CD8-positive, alpha-beta memory T cell (primary cell): Measurements from ENCODE around the gene PDXP. TPM values are rescaled to one million over a fixed set of nuclear protein-coding genes. Genes with fewer than 3 reads are reported as not detected.
"Not testable (repeated sequence)": the region's sequence is repeated elsewhere in the genome, so short reads cannot be mapped to it uniquely, and the experiment has no call there.

Experiments
- CTCF ChIA-PET: fragments of 350-600 bp; sonication (Branson Sonifier 250); formaldehyde crosslinking; loops from one replicate; lab custom pipeline; 2021; ENCODE audit warnings: antibody characterized with exemption; lab: Charles Lee
- POLR2A ChIA-PET: fragments of 350-600 bp; sonication (Branson Sonifier 250); formaldehyde crosslinking; loops from one replicate; lab custom pipeline; 2021; ENCODE audit warnings: antibody characterized with exemption; lab: Charles Lee
- DNase-seq, 5 donors: peaks; one replicate each; pipeline versions ENCODE4 v3.0.0 to v3.0.0-alpha.2; 2020 to 2022; ENCODE audit warnings: mixed read lengths in 1 of 5
- H3K27ac ChIP-seq: one replicate; pipeline ENCODE4 v1.7.0; 2013; ENCODE audit warnings: low read depth, mild to moderate bottlenecking, low read length, moderate library complexity
- H3K27me3 ChIP-seq: 2 replicates; pipeline ENCODE4 v1.7.0; 2013; ENCODE audit warnings: low read length, mild to moderate bottlenecking; ENCODE audit not compliant: insufficient read depth, poor library complexity, severe bottlenecking
- H3K36me3 ChIP-seq: 2 replicates; pipeline ENCODE4 v1.7.0; 2013; ENCODE audit warnings: mild to moderate bottlenecking, low read length, moderate library complexity; ENCODE audit not compliant: insufficient read depth
- H3K4me1 ChIP-seq: 2 replicates; pipeline ENCODE4 v1.7.0; 2013; ENCODE audit warnings: mild to moderate bottlenecking, low read length, moderate library complexity; ENCODE audit not compliant: insufficient read depth
- H3K4me3 ChIP-seq: 2 replicates; pipeline ENCODE4 v1.7.0; 2013; ENCODE audit warnings: mild to moderate bottlenecking, low read length
- H3K9me3 ChIP-seq: 2 replicates; pipeline ENCODE4 v1.7.0; 2013; ENCODE audit warnings: mild to moderate bottlenecking, low read length
- H3K27ac Mint-ChIP-seq, 8 donors: one replicate each; pipeline ENCODE4 v1.8.0; 2020 to 2021; ENCODE audit warnings: mixed read lengths in 8 of 8, mild to moderate bottlenecking in 6 of 8, inconsistent platforms in 3 of 8, moderate library complexity in 3 of 8
- H3K27me3 Mint-ChIP-seq, 2 donors: one replicate each; pipeline ENCODE4 v1.8.0; 2020 to 2021; ENCODE audit warnings: mixed read lengths in 2 of 2, mild to moderate bottlenecking in 1 of 2, moderate library complexity in 1 of 2
- H3K36me3 Mint-ChIP-seq, 3 donors: one replicate each; pipeline ENCODE4 v1.8.0; 2020 to 2021; ENCODE audit warnings: mixed read lengths in 3 of 3, inconsistent platforms in 1 of 3, mild to moderate bottlenecking in 1 of 3
- H3K4me1 Mint-ChIP-seq, 3 donors: one replicate each; pipeline ENCODE4 v1.8.0; 2020 to 2021; ENCODE audit warnings: mixed read lengths in 3 of 3, inconsistent platforms in 1 of 3, mild to moderate bottlenecking in 1 of 3
- H3K4me3 Mint-ChIP-seq, 7 donors: one replicate each; pipeline ENCODE4 v1.8.0; 2020 to 2021; ENCODE audit warnings: mixed read lengths in 7 of 7, mild to moderate bottlenecking in 6 of 7, moderate library complexity in 4 of 7, inconsistent platforms in 2 of 7
- H3K9me3 Mint-ChIP-seq, 5 donors: one replicate each; pipeline ENCODE4 v1.8.0; 2020 to 2022; ENCODE audit warnings: mixed read lengths in 5 of 5, mild to moderate bottlenecking in 3 of 5, moderate library complexity in 2 of 5, inconsistent platforms in 1 of 5
- polyA plus RNA-seq: library from polyadenylated mRNA; unstranded; fragments of 300-500 nt; fragmentation: Illumina TruSeq; gene quantifications from one replicate; pipeline ENCODE4 v1.2.3, GENCODE V29; 2021
- total RNA-seq, 2 experiments: library from RNA; stranded (reverse); gene quantifications; one replicate each; pipeline ENCODE4 v1.2.3, GENCODE V29; 2021

Gene PDXP
- total and polyA plus RNA-seq, 3 experiments from 2014 or later = 7.1 to 37.8 (median 36.0) TPM

GRCh38 chr22:37692627-37693285 lies 34.2 kb downstream of the PDXP start:
- Histone ChIP-seq H3K36me3 (peaks cover 39% of the 10 kb centered on the region), H3K9me3 (no peaks in the 10 kb centered on the region), H3K4me3 (no peak overlapping the region), H3K27me3 (no peaks in the 10 kb centered on the region), H3K4me1 (peaks cover 7% of the 10 kb centered on the region), H3K27ac (no peak overlapping the region)
- Mint-ChIP-seq H3K9me3 (no peaks in the 10 kb centered on the region), H3K4me1 (peaks cover 16 to 22% (median 19%) of the 10 kb centered on the region in 3 donors), H3K27ac (peak overlapping the region in 2 of 8 donors; percentile 42 to 80), H3K36me3 (peaks cover 7 to 64% (median 11%) of the 10 kb centered on the region in 3 donors), H3K27me3 (no peaks in the 10 kb centered on the region), H3K4me3 (no peak overlapping the region)
- DNase-seq = no peak
- POLR2A ChIA-PET = no interaction called here
- CTCF ChIA-PET = interaction anchor here (0.9 kb wide), 1 partner anchor 86 kb away, joined by 4 read pairs; no protein-coding TSS in a partner anchor

GRCh38 chr22:37694131-37694530 lies 35.6 kb downstream of the PDXP start:
- H3K27me3 ChIP-seq, DNase-seq, H3K27ac ChIP-seq, POLR2A ChIA-PET, H3K27ac Mint-ChIP-seq, H3K27me3 Mint-ChIP-seq, H3K9me3 Mint-ChIP-seq, H3K9me3 ChIP-seq, H3K4me3 Mint-ChIP-seq, H3K4me3 ChIP-seq, H3K4me1 ChIP-seq: not testable (repeated sequence)
- H3K4me1 Mint-ChIP-seq = peaks cover 8 to 13% (median 11%) of the 10 kb centered on the region in 3 donors
- peaks cover 27% of the 10 kb centered on the region for H3K36me3 ChIP-seq
- CTCF ChIA-PET = interaction anchor here (0.9 to 1.0 kb wide), 2 partner anchors 51 to 87 kb away, joined by 4 read pairs; no protein-coding TSS in a partner anchor
- H3K36me3 Mint-ChIP-seq = peaks cover 7 to 54% (median 11%) of the 10 kb centered on the region in 3 donors

- Mint-ChIP-seq H3K4me3 (peak overlapping the region in 2 of 7 donors; percentile 26 to 38), H3K27ac (peak overlapping the region in 1 of 8 donors; percentile 35), H3K4me1 (peaks cover 8 to 13% (median 11%) of the 10 kb centered on the region in 3 donors), H3K36me3 (peaks cover 7 to 39% (median 11%) of the 10 kb centered on the region in 3 donors)
- H3K4me1 ChIP-seq, H3K27ac ChIP-seq, H3K27me3 ChIP-seq, H3K9me3 ChIP-seq, H3K27me3 Mint-ChIP-seq, POLR2A ChIA-PET, DNase-seq, H3K4me3 ChIP-seq, H3K9me3 Mint-ChIP-seq, CTCF ChIA-PET: not testable (repeated sequence)
- peaks cover 12% of the 10 kb centered on the region for H3K36me3 ChIP-seq
These were observed 37.7 kb downstream of the PDXP start for GRCh38 chr22:37696260-37696656.

GRCh38 chr22:37696657-37697537 lies 38.4 kb downstream of the PDXP start, which contains the start of gene TRIOBP:
Gene TRIOBP (plus strand): TSS chr22:37697048. CDS start chr22:37701366, 4,318 bp downstream.
- Histone ChIP-seq H3K4me1 (peaks cover 7% of the 10 kb centered on the region), H3K27ac (no peak within 1 kb of the TSS), H3K27me3 (no peaks in the 10 kb centered on the region), H3K9me3 (no peaks in the 10 kb centered on the region), H3K36me3 (peaks cover 6% of the 10 kb centered on the region), H3K4me3 (no peak within 1 kb of the TSS)
- H3K9me3 Mint-ChIP-seq = no peaks in the 10 kb centered on the region
- DNase-seq = peak; percentile 55 to 88 (median 59)
- H3K4me1 Mint-ChIP-seq = peaks cover 8 to 13% (median 11%) of the 10 kb centered on the region in 3 donors
- peak within 1 kb of the TSS in 2 of 7 donors; percentile 26 to 38 for H3K4me3 Mint-ChIP-seq
- no peaks in the 10 kb centered on the region for H3K27me3 Mint-ChIP-seq
- CTCF ChIA-PET = interaction anchor here (1.6 kb wide), 2 partner anchors 11 to 53 kb away, joined by 3 to 4 read pairs; partner anchors contain the start of gene NOL12
- POLR2A ChIA-PET = no interaction called here
- H3K36me3 Mint-ChIP-seq = peaks cover 7 to 35% (median 13%) of the 10 kb centered on the region in 3 donors
- H3K27ac Mint-ChIP-seq = peak within 1 kb of the TSS in 3 of 8 donors; percentile 0 to 35 (median 22)

GRCh38 chr22:37697538-37697835 lies 39.0 kb downstream of the PDXP start:
- H3K9me3 Mint-ChIP-seq = no peaks in the 10 kb centered on the region
- Histone ChIP-seq H3K36me3 (peaks cover 3% of the 10 kb centered on the region), H3K27me3 (no peaks in the 10 kb centered on the region), H3K9me3 (no peaks in the 10 kb centered on the region), H3K27ac (no peak overlapping the region), H3K4me1 (peaks cover 7% of the 10 kb centered on the region), H3K4me3 (no peak overlapping the region)
- H3K27ac Mint-ChIP-seq = no peak overlapping the region
- H3K4me1 Mint-ChIP-seq = peaks cover 8 to 13% (median 11%) of the 10 kb centered on the region in 3 donors
- no peak overlapping the region for H3K4me3 Mint-ChIP-seq
- peaks cover 7 to 29% (median 11%) of the 10 kb centered on the region in 3 donors for H3K36me3 Mint-ChIP-seq
- ChIA-PET POLR2A (interaction anchor here (0.6 kb wide), 3 partner anchors 10 to 91 kb away, joined by 4 read pairs; no protein-coding TSS in a partner anchor), CTCF (interaction anchor here (1.6 kb wide), 2 partner anchors 12 to 54 kb away, joined by 3 to 4 read pairs; partner anchors contain the start of gene NOL12)
- H3K27me3 Mint-ChIP-seq = no peaks in the 10 kb centered on the region
- no peak for DNase-seq

GRCh38 chr22:37701141-37701786 lies 42.7 kb downstream of the PDXP start:
- no peaks in the 10 kb centered on the region for H3K27me3 ChIP-seq
- H3K27ac Mint-ChIP-seq = peak overlapping the region in 1 of 8 donors; percentile 72
- no peak overlapping the region for H3K4me3 ChIP-seq
- peaks cover 1% of the 10 kb centered on the region for H3K4me1 ChIP-seq
- DNase-seq = no peak
- peaks cover 0 to 20% (median 13%) of the 10 kb centered on the region in 3 donors for H3K36me3 Mint-ChIP-seq
- no peak overlapping the region for H3K27ac ChIP-seq
- H3K4me1 Mint-ChIP-seq = peaks cover 2 to 8% (median 4%) of the 10 kb centered on the region in 3 donors
- H3K4me3 Mint-ChIP-seq = no peak overlapping the region
- no peaks in the 10 kb centered on the region for H3K36me3 ChIP-seq
- CTCF ChIA-PET = no interaction called here
- POLR2A ChIA-PET = no interaction called here
- peaks cover 0 to 1% of the 10 kb centered on the region in 2 donors for H3K27me3 Mint-ChIP-seq
- no peaks in the 10 kb centered on the region for H3K9me3 Mint-ChIP-seq
- no peaks in the 10 kb centered on the region for H3K9me3 ChIP-seq

- ChIA-PET CTCF (no interaction called here), POLR2A (no interaction called here)
- H3K4me1 ChIP-seq = no peaks in the 10 kb centered on the region
- no peaks in the 10 kb centered on the region for H3K4me1 Mint-ChIP-seq
- no peak for DNase-seq
- no peaks in the 10 kb centered on the region for H3K9me3 Mint-ChIP-seq
- no peak overlapping the region for H3K4me3 Mint-ChIP-seq
- H3K9me3 ChIP-seq = no peaks in the 10 kb centered on the region
- H3K27me3 Mint-ChIP-seq = peaks cover 0 to 1% of the 10 kb centered on the region in 2 donors
- H3K36me3 Mint-ChIP-seq = peaks cover 0 to 25% (median 13%) of the 10 kb centered on the region in 3 donors
- no peak overlapping the region for H3K4me3 ChIP-seq
- H3K27ac Mint-ChIP-seq = no peak overlapping the region
- no peaks in the 10 kb centered on the region for H3K36me3 ChIP-seq
- H3K27me3 ChIP-seq = no peaks in the 10 kb centered on the region
- no peak overlapping the region for H3K27ac ChIP-seq
These were observed 45.4 kb downstream of the PDXP start for GRCh38 chr22:37703906-37704305.
